GM12878 (cell line): Measurements from ENCODE around the gene CASP3.

Experiments used
- CBX3 ChIP-seq: fragments of 200-600 bp; sonication (generic); IDR thresholded peaks from 2 replicates; pipeline ENCODE4 v1.6.1; 2016; ENCODE audit warnings: low read depth, borderline replicate concordance
- JUNB ChIP-seq: IDR thresholded peaks from 2 replicates; pipeline ENCODE4 v1.6.1; 2016; ENCODE audit warnings: antibody characterized with exemption, mild to moderate bottlenecking
- SRF ChIP-seq, 2 experiments: IDR thresholded peaks; 2 replicates each; pipeline ENCODE4 v1.6.1; 2011; ENCODE audit warnings: low read depth in 2 of 2, low read length in 2 of 2, mild to moderate bottlenecking in 1 of 2, moderate library complexity in 1 of 2
- TF ChIP-seq, protein P1 (sequence below), 3 experiments: IDR thresholded peaks in 2 of 3; conservative IDR thresholded peaks in 1 of 3; 2 replicates each; pipeline ENCODE4 v1.5.1; 2011; ENCODE audit warnings: low read depth in 3 of 3, low read length in 3 of 3, mild to moderate bottlenecking in 3 of 3, control low read depth in 2 of 3, moderate library complexity in 2 of 3, inconsistent platforms in 1 of 3, mixed read lengths in 1 of 3; ENCODE audit not compliant: control insufficient read depth in 2 of 3, insufficient read depth in 1 of 3; ENCODE audit errors: extremely low read depth in 1 of 3
- TF ChIP-seq, protein P2 (sequence below): IDR thresholded peaks from 2 replicates; pipeline ENCODE4 v1.6.1; 2012; ENCODE audit warnings: mild to moderate bottlenecking, low read depth, low read length

DNA sequence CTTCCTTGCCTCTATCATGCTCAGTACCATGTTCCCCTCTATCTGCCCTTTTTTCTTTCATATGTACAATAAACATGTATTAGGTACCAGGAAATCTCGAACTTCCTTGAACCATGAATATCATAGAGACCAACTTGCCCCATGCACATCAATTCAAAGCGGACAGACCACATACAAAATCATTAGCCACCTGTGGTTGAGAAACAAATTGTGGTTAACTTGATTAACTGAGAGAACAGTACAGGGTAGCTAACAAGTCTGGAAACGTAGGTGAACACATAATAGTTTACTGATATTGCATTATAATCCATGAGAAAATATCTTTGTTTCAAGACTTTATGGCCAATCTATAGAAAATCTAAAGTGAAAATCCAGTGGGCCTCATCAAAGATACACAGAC is 8.2 kb downstream of the CASP3 start:
- TF ChIP-seq, protein P1, sequence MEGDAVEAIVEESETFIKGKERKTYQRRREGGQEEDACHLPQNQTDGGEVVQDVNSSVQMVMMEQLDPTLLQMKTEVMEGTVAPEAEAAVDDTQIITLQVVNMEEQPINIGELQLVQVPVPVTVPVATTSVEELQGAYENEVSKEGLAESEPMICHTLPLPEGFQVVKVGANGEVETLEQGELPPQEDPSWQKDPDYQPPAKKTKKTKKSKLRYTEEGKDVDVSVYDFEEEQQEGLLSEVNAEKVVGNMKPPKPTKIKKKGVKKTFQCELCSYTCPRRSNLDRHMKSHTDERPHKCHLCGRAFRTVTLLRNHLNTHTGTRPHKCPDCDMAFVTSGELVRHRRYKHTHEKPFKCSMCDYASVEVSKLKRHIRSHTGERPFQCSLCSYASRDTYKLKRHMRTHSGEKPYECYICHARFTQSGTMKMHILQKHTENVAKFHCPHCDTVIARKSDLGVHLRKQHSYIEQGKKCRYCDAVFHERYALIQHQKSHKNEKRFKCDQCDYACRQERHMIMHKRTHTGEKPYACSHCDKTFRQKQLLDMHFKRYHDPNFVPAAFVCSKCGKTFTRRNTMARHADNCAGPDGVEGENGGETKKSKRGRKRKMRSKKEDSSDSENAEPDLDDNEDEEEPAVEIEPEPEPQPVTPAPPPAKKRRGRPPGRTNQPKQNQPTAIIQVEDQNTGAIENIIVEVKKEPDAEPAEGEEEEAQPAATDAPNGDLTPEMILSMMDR (IDR thresholded peaks at IDR 0.05 in 2 of 3, conservative IDR thresholded peaks at IDR 0.05 in 1 of 3; ENCODE audit: control insufficient read depth in 2 of 3, extremely low read depth in 1 of 3, insufficient read depth in 1 of 3, low read depth in 3 of 3, low read length in 3 of 3) = no peak
- TF ChIP-seq CBX3 = no peak
- no peak for TF ChIP-seq SRF (IDR thresholded peaks at IDR 0.05; ENCODE audit: low read depth in 2 of 2, low read length in 2 of 2)
- no peak for TF ChIP-seq JUNB
- TF ChIP-seq, protein P2, sequence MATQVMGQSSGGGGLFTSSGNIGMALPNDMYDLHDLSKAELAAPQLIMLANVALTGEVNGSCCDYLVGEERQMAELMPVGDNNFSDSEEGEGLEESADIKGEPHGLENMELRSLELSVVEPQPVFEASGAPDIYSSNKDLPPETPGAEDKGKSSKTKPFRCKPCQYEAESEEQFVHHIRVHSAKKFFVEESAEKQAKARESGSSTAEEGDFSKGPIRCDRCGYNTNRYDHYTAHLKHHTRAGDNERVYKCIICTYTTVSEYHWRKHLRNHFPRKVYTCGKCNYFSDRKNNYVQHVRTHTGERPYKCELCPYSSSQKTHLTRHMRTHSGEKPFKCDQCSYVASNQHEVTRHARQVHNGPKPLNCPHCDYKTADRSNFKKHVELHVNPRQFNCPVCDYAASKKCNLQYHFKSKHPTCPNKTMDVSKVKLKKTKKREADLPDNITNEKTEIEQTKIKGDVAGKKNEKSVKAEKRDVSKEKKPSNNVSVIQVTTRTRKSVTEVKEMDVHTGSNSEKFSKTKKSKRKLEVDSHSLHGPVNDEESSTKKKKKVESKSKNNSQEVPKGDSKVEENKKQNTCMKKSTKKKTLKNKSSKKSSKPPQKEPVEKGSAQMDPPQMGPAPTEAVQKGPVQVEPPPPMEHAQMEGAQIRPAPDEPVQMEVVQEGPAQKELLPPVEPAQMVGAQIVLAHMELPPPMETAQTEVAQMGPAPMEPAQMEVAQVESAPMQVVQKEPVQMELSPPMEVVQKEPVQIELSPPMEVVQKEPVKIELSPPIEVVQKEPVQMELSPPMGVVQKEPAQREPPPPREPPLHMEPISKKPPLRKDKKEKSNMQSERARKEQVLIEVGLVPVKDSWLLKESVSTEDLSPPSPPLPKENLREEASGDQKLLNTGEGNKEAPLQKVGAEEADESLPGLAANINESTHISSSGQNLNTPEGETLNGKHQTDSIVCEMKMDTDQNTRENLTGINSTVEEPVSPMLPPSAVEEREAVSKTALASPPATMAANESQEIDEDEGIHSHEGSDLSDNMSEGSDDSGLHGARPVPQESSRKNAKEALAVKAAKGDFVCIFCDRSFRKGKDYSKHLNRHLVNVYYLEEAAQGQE = no peak
